Superior temporal gyrus (tissue), 1 donor: Measurements from ENCODE around the gene FAM117A.
A peak's percentile ranks its signal among the peaks of the same experiment; 100 is the strongest.
"Not testable (repeated sequence)": the region's sequence is repeated elsewhere in the genome, so short reads cannot be mapped to it uniquely, and the experiment has no call there.

Experiments
- DNase-seq: peaks from one replicate; pipeline ENCODE4 v3.0.0-alpha.2; 2016; ENCODE audit errors: extremely low spot score

FAM117A gene

GRCh38 chr17:49739641-49740271 lies 24.2 kb downstream of the FAM117A start:
- no peak for DNase-seq

DNA sequence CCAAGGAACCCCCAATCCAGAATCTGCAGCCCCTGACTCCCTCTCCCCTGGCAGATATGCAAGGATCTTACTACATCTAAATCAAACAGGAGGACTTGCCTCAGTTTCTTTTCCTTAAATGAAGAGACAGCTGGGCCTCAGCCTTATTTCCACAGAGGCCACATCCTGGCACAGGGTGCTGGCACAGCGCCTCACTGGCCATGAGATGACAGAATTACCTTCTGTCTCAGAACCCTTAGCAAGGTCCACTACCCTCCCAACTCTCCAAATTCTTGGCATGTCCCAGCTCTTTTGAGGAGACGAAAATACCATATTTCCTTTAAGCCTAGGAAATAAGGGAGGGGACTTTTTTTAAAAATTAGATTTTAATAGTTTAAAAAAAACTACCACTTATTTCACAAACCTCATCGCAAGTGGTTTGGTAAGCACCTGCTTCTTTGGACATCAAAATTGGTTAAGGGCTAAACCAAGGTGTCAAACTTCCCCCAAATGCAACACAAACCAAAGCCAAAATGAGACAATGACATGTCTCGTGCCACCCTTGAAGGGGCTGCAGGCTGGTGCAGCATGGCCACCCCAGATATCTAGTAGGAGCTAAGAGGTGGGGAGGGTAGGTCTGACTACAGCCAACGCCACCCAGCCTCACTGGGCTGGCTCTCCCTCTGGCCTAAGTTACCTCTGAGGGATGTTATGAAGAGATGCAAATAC lies 25.3 kb downstream of the FAM117A start:
- DNase-seq, result no peak

GRCh38 chr17:49734515-49735490 lies 29.1 kb downstream of the FAM117A start:
- DNase-seq, result no peak

DNA sequence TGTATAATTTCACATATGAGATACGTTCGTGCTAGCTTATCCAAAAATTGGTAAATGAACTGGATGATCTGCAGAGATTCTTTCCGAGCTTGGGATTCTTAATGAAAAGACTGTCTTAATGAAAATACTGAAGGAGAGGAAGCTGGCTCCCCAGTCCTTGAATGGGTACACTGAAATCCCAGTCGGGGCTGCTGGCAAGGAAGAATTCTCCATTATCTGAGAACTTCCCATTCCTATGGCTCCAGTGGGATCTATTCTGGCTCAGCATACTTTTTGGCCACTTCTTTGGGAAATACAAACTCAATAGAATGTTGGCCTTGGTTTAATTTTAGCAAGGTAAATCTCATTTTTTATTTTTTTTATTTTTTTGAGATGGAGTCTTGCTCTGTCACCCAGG lies 32.5 kb downstream of the FAM117A start:
- DNase-seq, result no peak

- no peak for DNase-seq
Observed at GRCh38 chr17:49730785-49731434, 33.0 kb downstream of the FAM117A start.

DNA sequence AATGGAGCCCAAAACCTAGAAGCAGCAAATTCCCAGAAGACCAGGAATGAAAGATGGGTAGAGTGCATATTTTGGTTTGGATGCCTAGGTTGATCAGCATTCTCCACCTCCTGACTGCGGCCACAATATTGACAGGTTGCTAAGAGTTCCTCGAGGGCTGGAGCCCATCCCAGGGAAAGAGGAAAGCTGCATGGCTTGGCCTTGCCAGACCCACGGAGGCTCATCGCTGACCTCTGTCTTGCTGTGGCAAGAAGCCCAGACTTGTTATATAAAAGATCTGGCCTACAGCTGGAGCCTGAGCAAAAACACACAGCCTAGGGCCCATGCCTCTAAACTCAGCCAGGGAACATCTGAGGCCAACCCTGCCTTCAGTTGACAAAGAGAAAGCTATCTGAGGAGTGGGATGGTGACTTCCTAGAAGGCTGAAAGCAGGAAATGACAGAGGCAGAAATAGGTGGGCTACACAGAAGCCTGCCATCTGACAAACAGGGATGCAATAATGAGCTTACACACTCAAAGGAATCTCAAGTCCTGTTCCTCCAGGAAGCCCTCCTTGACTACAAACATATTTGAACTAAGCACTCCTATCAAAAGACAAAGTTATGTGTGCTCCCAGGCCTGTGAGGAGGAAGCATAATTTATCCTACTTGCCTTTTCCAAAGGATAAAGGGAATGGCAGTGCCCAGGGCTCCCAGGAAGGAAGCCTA lies 33.7 kb downstream of the FAM117A start:
- peak; percentile 36 for DNase-seq

GRCh38 chr17:49729069-49729468 lies 34.9 kb downstream of the FAM117A start:
- no peak for DNase-seq

- DNase-seq, result no peak
Observed at GRCh38 chr17:49728425-49728824, 35.5 kb downstream of the FAM117A start.

GRCh38 chr17:49727380-49727779 lies 36.6 kb downstream of the FAM117A start:
- no peak for DNase-seq

GRCh38 chr17:49725452-49726130 lies 38.3 kb downstream of the FAM117A start:
- DNase-seq, result no peak

GRCh38 chr17:49724552-49724951 lies 39.4 kb downstream of the FAM117A start:
- not testable (repeated sequence) for DNase-seq

- no peak for DNase-seq
Observed at GRCh38 chr17:49723423-49723822, 40.5 kb downstream of the FAM117A start.

GRCh38 chr17:49722066-49722465 lies 41.9 kb downstream of the FAM117A start:
- DNase-seq, result no peak

DNA sequence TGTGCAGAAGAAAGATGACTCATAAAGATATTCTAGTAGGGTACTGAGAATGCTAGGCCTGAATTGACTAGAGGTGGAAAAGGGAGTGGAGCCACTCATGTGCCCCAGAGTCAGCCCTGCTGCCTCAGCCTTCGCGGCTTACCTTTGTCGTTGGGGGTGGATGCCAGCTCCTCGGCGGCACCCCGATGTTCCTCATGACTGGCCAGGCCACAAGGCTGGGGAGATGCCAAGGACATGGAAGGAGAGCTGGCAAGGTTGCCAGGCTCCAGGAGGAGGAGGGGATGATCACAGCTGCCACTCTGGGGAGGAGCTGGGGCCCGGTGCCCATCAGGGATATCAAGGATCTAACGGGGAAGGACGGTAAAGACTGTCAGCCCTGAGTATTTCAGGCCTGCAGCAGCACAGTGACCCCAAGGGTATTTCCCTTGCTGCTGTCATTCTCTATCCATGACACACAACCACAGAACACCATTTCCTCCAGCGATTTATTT lies 46.5 kb downstream of the FAM117A start:
- DNase-seq, result no peak

GRCh38 chr17:49716668-49717364 lies 47.1 kb downstream of the FAM117A start:
- DNase-seq, result no peak

DNA sequence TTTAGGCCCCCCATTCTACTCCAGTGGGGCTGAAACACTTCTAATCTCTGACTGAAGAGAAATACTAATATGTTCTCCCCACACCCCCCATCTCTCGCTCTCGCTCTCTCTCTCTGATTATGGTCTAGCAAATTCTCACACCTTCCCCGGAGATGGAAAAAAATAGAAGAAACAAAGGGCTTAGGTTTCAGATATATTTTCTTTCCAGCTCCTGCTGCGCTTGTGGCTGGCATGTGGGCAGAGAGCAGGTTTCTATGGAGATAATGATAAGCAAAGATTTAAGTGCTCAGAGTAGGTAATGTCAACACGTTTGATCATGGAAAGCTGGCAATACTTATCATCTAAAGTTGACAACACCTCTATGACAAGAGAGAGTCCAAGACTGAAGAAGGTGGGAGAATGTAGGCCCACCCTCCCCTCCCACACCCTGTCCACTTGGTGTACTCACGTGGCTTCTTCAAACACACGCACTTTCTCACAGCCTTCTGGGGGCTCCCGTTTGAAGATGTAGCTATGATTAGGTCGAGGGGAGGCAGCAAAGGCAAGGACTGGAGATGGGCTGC lies 48.1 kb downstream of the FAM117A start:
- DNase-seq, result no peak

DNA sequence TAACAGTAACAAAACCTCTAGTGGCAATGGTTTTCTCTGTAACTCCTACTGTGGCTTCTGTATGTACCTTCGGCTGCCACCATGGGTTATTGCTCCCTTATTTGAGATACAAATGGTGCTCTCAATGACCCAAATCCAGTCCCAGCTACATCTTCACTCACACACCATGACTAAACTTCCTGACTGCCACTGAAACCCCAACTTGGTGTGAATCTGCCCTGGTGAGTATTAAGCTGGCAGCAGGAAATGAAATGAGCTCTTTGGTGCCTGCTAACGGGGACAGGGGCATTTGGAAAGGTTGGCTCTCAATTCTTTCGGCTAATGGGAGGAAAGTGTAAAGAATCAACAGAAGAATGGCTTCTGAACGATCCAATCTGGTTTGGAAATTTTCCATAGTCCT lies 48.7 kb downstream of the FAM117A start:
- DNase-seq, result no peak

- no peak for DNase-seq
Observed at GRCh38 chr17:49708515-49709183, 55.3 kb downstream of the FAM117A start.
